IPS-20b (cell line): ENCODE measurements around the gene APLF.
"Not testable (repeated sequence)": the region's sequence is repeated elsewhere in the genome, so short reads cannot be mapped to it uniquely, and the experiment has no call there.

Experiments used
- H3K27ac ChIP-seq: one replicate; pipeline ENCODE4 v1.5.1; 2013; ENCODE audit warnings: low read length
- H3K27me3 ChIP-seq: 2 replicates; pipeline ENCODE4 v1.6.1; 2013; ENCODE audit warnings: mild to moderate bottlenecking, low read length, inconsistent platforms; ENCODE audit not compliant: insufficient read depth
- H3K36me3 ChIP-seq: 2 replicates; pipeline ENCODE4 v1.6.1; 2013; ENCODE audit warnings: low read depth, mild to moderate bottlenecking, inconsistent platforms, low read length, moderate library complexity; ENCODE audit not compliant: insufficient read depth
- H3K4me1 ChIP-seq: 2 replicates; pipeline ENCODE4 v1.6.1; 2013; ENCODE audit warnings: mild to moderate bottlenecking, control low read depth, inconsistent platforms, low read length, moderate library complexity; ENCODE audit not compliant: insufficient read depth
- H3K4me3 ChIP-seq: 2 replicates; pipeline ENCODE4 v1.5.1; 2013; ENCODE audit warnings: mild to moderate bottlenecking, low read length, inconsistent platforms
- H3K9ac ChIP-seq: 2 replicates; pipeline ENCODE4 v1.6.1; 2013; ENCODE audit warnings: low read depth, mild to moderate bottlenecking, inconsistent platforms, low read length, moderate library complexity
- H3K9me3 ChIP-seq: 2 replicates; pipeline ENCODE4 v1.6.1; 2013; ENCODE audit warnings: mild to moderate bottlenecking, low read depth, low read length, inconsistent platforms; ENCODE audit not compliant: insufficient read depth

The APLF gene

GRCh38 chr2:68574202-68574791, 106.9 kb downstream of the APLF start:
- H3K4me3 ChIP-seq, result no peak overlapping the region
- no peak overlapping the region for H3K27ac ChIP-seq
- no peaks in the 10 kb centered on the region for H3K27me3 ChIP-seq
- H3K9me3 ChIP-seq, result no peaks in the 10 kb centered on the region
- no peaks in the 10 kb centered on the region for H3K36me3 ChIP-seq
- no peak overlapping the region for H3K9ac ChIP-seq
- no peaks in the 10 kb centered on the region for H3K4me1 ChIP-seq

DNA sequence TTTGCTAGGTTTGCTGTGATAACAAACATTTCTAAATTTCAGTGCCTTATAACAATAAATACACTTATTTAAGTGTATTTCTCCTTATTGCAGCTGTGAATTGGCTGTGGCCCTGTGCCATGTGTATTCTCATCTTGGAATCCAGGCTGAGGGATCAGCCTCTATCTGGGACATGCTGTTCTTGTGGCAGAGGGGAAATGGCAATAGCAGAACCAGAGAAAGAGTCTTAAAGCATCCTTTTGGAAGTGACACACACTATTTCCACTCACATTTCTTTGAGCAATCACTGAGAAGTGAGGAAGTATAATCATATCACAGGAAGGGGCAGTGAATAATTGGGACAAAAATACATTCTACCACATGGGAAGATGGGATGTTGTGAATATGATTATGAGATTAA, 109.8 kb downstream of the APLF start:
- H3K4me3 ChIP-seq, result no peak overlapping the region
- no peaks in the 10 kb centered on the region for H3K27me3 ChIP-seq
- H3K9me3 ChIP-seq, result no peaks in the 10 kb centered on the region
- no peaks in the 10 kb centered on the region for H3K4me1 ChIP-seq
- H3K27ac ChIP-seq, result no peak overlapping the region
- no peak overlapping the region for H3K9ac ChIP-seq
- H3K36me3 ChIP-seq, result no peaks in the 10 kb centered on the region

- Histone ChIP-seq H3K4me3 (no peak overlapping the region), H3K4me1 (no peaks in the 10 kb centered on the region), H3K27ac (no peak overlapping the region), H3K9ac (no peak overlapping the region), H3K36me3 (no peaks in the 10 kb centered on the region), H3K27me3 (no peaks in the 10 kb centered on the region), H3K9me3 (no peaks in the 10 kb centered on the region)
Observed at GRCh38 chr2:68579689-68580088, 112.3 kb downstream of the APLF start.

DNA sequence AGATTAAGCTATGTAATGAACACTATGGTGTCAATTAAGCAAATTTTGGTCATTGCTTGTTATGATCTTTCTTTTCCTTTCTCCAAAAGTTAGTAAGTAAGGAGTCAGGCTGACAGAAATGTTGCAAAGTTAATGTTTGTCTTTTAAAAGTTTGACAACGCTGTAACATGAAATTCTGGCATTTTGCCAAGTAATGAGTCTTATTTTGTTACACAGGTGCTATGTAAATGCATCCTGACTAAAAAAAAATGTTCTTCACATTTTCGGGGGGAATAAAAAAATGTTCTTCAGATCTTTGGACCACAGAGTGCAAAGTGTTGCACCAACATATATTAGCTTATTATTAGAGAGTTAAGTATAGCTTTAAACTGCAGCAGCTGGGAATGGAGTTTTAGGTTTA, 121.2 kb downstream of the APLF start:
- H3K27me3 ChIP-seq, result no peaks in the 10 kb centered on the region
- H3K27ac ChIP-seq, result no peak overlapping the region
- H3K9me3 ChIP-seq, result no peaks in the 10 kb centered on the region
- H3K4me1 ChIP-seq, result no peaks in the 10 kb centered on the region
- H3K4me3 ChIP-seq, result no peak overlapping the region
- H3K36me3 ChIP-seq, result no peaks in the 10 kb centered on the region
- H3K9ac ChIP-seq, result no peak overlapping the region

GRCh38 chr2:68589963-68590362, 122.6 kb downstream of the APLF start:
- Histone ChIP-seq H3K4me3 (no peak overlapping the region), H3K9ac (no peak overlapping the region), H3K36me3 (no peaks in the 10 kb centered on the region), H3K27ac (no peak overlapping the region), H3K9me3 (no peaks in the 10 kb centered on the region), H3K4me1 (0 out of 2 replicates have a peak, but pooled peaks cover 2% of the 10 kb centered on the region), H3K27me3 (no peaks in the 10 kb centered on the region)

DNA sequence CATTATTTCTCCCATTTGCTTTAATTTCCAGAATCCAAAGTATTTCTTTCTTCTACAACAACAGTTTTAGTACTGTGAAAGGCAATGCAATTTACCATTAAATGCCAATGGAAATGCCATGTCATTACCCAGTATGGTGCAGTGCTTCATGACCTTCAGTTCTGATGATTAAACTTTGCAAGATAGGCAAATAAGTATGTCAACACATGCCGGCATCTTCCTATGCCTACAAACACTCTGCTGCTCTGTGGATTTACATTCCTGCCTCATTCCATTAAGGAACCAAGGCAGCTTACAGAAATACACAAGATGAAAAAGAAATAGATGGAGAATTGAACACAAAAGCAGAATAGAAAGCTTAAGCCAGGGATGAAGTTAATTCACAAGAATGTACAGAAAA, 123.3 kb downstream of the APLF start:
- H3K4me3 ChIP-seq, result no peak overlapping the region
- H3K27ac ChIP-seq, result no peak overlapping the region
- no peaks in the 10 kb centered on the region for H3K36me3 ChIP-seq
- H3K9ac ChIP-seq, result no peak overlapping the region
- H3K27me3 ChIP-seq, result no peaks in the 10 kb centered on the region
- H3K9me3 ChIP-seq, result no peaks in the 10 kb centered on the region
- H3K4me1 ChIP-seq, result 0 out of 2 replicates have a peak, but pooled peaks cover 3% of the 10 kb centered on the region

DNA sequence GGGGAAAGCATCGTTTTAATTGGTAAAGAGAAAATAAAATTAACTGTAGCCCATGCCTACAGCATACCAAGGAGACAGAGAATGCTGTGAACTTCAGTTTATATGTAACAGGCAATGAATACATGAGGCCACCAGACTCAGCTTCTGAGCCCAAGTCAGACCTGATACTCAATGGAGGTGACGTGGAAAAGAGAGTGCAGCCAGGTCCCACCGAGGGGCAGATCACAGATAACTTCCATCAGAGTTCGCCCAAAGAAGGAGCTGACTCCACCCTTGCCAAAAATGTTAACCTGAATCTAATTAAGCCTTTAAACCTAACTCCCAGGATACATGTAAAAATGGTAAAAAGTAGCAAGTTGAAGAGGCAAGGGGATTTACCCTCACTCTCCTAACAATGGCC, 123.8 kb downstream of the APLF start:
- Histone ChIP-seq H3K36me3 (no peaks in the 10 kb centered on the region), H3K9ac (no peak overlapping the region), H3K9me3 (no peaks in the 10 kb centered on the region), H3K4me3 (no peak overlapping the region), H3K27ac (no peak overlapping the region), H3K27me3 (no peaks in the 10 kb centered on the region), H3K4me1 (0 out of 2 replicates have a peak, but pooled peaks cover 3% of the 10 kb centered on the region)

DNA sequence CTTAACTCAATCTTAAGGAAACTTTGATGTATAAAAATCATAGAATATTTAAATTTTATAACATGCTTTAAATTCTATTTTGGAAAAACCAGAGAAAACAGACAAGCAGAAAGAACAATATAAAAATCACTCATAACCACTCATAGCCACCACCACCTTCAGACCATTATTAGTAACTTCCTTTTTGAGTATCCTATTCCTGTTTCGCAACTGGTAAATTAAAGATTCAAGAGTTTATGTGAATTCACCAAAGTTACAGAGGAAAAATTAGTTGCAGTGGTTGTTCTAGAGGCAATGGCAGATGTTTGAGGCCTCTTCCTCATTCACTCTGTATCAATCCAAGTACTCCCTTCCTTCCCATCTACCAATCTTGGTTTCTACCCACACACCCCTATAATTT, 126.7 kb downstream of the APLF start:
- H3K27me3 ChIP-seq, result no peaks in the 10 kb centered on the region
- no peak overlapping the region for H3K4me3 ChIP-seq
- H3K4me1 ChIP-seq, result 0 out of 2 replicates have a peak, but pooled peaks cover 3% of the 10 kb centered on the region
- H3K9ac ChIP-seq, result no peak overlapping the region
- no peaks in the 10 kb centered on the region for H3K36me3 ChIP-seq
- no peaks in the 10 kb centered on the region for H3K9me3 ChIP-seq
- no peak overlapping the region for H3K27ac ChIP-seq

DNA sequence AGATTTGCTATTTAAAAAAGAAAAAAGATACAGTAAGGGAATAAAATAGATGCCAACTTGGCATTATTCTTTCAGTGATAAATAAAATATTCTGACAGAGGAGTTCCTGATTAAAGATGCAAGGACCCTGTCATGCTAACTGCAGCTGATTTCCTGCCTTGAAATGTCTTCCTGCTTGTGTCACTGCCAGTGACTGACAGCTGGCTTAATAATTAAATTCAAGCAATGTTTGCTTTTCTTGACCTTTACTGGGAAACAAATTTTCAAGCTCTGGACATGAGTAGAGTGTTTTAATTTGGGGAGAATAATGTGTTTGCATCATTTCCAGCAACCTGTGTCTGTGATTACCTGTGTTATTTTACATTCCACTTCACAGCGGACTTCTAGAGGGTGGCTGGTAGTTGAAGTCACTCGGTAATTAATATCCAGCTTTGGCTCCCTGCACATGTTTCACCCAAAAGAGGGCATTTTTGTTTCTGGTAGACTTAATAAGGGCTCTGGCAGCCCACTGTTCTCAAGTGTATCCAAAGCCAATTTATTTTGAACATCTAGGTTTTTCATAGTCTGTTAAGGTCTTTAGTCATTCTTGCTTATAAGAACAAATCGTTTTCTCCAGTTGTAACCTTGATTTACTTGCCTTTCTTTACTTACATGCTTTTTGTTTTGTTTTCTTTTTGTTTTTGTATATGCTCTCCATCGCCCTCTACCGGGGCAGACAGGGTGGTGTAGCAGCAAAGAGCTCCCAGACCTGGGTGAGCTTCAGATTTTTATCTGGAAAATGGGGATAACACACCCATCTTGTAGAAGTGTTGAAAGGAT, 127.5 kb downstream of the APLF start:
- Histone ChIP-seq H3K27ac (no peak overlapping the region), H3K36me3 (no peaks in the 10 kb centered on the region), H3K4me3 (no peak overlapping the region), H3K27me3 (no peaks in the 10 kb centered on the region), H3K4me1 (0 out of 2 replicates have a peak, but pooled peaks cover 3% of the 10 kb centered on the region), H3K9ac (no peak overlapping the region), H3K9me3 (no peaks in the 10 kb centered on the region)

- not testable (repeated sequence) for H3K27me3 ChIP-seq, H3K4me1 ChIP-seq, H3K36me3 ChIP-seq, H3K4me3 ChIP-seq, H3K27ac ChIP-seq, H3K9ac ChIP-seq, H3K9me3 ChIP-seq
Observed at GRCh38 chr2:68595493-68595785, 128.1 kb downstream of the APLF start.

- H3K9me3 ChIP-seq, result peaks cover 16% of the 10 kb centered on the region
- H3K4me3 ChIP-seq, H3K9ac ChIP-seq, H3K36me3 ChIP-seq, H3K27me3 ChIP-seq, H3K27ac ChIP-seq, H3K4me1 ChIP-seq: not testable (repeated sequence)
Observed at GRCh38 chr2:68600495-68600894, 133.1 kb downstream of the APLF start.

GRCh38 chr2:68603059-68603458, 135.7 kb downstream of the APLF start:
- Histone ChIP-seq H3K4me1 (no peaks in the 10 kb centered on the region), H3K27me3 (no peaks in the 10 kb centered on the region), H3K36me3 (no peaks in the 10 kb centered on the region), H3K4me3 (no peak overlapping the region), H3K9ac (no peak overlapping the region), H3K9me3 (peaks cover 16% of the 10 kb centered on the region), H3K27ac (no peak overlapping the region)
